ENCODE results near the gene MAPK8IP2.

DNA sequence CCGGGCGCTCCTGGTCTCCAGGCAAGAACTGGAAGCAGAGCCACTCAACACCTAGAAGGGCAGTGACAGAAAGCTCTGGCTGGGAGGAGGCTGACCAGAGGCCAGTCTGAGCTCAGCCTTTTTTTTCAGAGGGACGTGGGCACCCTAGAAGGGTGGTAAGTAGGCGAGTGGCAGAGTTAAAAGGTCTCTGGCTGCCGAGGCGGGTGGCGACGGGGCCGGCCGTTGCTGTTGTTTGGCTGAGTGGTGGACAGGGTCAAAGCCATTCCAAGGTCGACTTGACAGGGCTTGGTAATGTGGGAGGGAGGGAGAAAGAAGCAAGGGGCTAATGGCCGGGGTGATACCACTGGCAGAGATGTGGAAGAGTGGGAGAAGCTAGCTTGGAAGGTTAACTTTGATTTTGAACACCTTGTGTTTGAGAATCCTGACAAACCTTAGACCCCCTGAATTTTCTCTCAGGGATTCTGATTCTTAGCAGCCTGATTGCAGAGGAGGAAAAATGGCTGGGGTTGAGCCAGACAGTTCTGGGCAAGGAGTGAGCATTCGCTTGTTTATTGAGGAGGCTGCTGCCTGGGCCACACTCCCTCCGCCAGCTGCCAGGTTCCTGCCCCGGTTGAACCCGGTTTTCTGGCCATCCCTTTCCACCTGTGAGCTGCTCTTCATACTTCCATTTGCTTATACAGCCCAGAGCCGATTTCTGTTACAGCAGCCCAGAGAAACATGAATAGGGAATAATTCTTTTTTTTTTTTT lies 37.0 kb upstream of the MAPK8IP2 start:
- TF ChIP-seq CTCF (optimal IDR thresholded peaks at IDR 0.05 in 1 of 3, IDR thresholded peaks at IDR 0.05 in 1 of 3, conservative IDR thresholded peaks at IDR 0.05 in 1 of 3; ENCODE audit: extremely low read depth in 1 of 3, insufficient read depth in 2 of 3, low read length in 3 of 3) (no peak), EZH2 (IDR thresholded peaks at IDR 0.05; ENCODE audit: low read length) (no peak)

All from keratinocyte (primary cell).